NCI-H1694 treated with DMSO at 0.1 percent for 48 hours (cell line): Measurements from ENCODE around the gene TAGLN.

ENCODE experiments used
- DNase-seq: peaks from one replicate; lab custom pipeline; 2025; lab: John Stamatoyannopoulos, UW

The TAGLN gene

DNA sequence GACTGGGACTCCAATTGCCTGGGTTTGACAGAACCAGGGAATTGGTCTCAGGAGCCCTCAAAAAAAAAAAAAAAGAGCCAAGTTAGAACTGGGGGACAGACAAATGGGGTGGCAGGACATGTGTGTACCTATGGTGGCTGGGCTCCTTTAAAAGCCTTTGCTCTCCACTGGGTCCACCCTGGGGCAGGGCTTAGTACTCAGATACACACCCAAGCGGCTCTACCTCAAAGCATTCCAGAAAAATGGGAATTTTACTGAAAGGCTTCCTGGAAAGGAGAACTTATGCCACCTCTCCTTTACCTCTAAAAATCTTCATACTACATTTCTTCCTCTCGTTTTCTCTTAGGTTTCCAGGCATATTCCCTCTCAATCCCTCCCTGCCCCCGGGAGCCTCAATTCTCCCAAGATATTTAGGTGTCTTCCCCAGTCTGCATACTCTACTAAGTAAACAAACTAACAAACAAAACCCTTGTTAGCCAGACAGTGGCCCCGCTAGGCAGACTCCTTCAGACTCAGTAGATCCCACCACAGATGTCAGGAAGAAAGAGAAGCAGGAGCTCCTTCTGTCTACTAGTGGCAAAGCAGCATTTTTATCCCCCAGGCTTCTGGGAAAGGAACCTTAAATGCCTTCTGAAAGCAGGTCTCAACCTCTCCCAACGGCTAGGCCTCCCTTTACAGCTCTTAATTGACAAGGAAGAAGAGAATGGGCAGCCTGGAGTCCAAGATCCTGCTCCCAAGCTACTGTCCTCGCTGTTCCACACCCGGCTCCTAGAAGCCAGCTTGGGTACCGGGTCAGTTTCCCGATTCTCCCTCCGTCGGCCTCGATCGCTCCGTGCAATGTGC is 32.0 kb downstream of the TAGLN start:
- DNase-seq = no peak

DNA sequence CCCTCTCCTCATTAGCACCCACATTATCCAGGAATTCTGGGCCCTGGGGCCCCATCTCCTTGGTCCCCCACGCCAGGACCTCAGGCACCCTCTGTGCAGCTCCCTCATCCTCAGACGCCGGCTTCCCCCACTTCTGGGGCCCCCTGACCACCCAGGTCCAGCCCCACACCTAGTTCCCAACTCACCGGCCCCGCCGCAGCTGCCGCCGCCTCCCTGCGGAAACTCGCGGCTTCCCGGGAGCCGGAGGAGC is 32.6 kb downstream of the TAGLN start, which contains the start of gene PCSK7:
Gene PCSK7, minus strand, starts transcription at position 232 of the 250 bp plus-strand sequence. CDS start 2,229 bp downstream, outside the sequence.
- DNase-seq = no peak

DNA sequence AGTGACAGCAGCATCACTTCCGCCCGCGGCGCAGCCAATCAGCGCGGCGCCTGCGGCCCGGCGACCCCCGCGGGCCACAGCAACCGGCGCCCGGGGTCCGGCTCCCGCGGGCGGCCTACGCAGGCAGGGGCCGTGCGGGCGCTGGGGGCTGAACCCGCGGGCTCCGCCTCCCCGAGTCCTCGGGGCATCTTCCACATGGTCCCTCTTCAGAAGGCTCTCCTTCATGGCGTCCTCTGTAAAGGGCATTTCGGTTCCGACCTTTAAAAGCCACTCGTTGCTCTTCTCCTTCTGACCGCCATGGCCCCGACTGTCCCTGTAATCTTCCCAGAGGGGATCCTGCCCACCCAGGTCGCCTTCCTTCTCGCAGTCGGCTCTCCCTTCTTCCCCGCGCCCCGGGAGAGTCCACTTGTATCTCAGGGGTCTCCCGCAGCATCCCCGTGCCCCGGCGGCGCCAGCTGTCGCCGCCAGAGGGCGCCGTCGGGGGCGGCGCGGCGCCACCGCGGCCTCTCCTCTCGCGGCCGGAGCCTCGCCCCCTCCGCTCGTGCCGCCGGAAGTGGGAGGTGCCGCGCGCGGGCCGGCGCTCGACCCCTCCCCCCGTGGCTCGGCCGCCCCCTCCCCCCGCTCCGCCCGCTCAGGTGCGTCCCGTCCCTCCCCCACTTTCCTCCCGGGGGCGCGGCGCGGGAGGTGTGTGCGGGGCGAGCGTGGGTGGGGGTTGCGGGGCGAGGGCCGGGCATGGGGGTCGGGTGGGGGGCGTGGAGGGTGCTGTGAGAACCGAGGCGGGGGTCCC is 33.1 kb downstream of the TAGLN start, which contains the start of gene RNF214:
Gene RNF214, plus strand, starts transcription at position 580 of the 787 bp plus-strand sequence. CDS start 1,602 bp downstream, outside the sequence.
- peak; percentile 15 for DNase-seq

DNA sequence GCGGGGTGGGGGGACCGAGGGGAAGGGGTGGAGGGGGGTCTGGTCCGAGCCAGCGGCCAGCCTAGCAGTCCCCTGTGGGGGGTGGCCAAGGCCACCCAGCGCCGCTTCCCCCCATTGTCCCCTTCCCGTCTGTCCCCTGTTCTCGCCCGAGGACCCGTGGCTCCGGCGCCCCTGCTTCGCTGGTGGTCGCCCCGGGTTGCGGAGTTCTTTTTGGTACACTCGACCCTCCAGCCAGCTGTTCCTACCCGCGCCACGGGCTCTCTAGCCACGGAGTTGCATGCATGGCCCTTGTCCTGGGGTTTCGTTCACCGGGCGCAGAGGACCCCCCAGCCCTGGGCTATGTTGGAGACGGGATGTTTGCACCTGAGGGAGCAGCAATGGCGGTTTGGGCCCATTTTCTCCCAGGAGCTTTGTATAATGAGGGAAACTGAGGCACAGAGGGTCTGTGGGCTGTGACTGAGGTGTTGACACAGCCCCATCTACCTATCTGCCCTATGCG is 33.8 kb downstream of the TAGLN start:
- DNase-seq = no peak

DNA sequence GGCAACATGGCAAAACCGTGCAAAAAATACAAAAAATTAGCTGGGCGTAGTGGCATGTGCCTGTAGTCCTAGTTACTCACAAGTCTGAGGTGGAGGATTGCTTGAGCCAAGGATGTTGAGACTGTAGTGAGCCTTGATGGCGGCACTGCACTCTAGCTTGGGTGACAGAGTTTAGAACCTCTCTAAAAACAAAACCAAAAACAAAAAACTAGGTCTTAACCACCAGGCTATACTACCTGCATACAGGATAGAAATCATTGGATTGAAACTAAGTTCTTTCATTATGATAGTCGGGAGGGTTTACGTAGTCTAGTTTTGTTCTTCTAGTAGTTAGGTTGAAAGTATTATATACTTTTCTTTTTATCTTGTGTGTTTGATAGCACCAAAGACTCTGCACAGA is 39.1 kb downstream of the TAGLN start:
- no peak for DNase-seq

DNA sequence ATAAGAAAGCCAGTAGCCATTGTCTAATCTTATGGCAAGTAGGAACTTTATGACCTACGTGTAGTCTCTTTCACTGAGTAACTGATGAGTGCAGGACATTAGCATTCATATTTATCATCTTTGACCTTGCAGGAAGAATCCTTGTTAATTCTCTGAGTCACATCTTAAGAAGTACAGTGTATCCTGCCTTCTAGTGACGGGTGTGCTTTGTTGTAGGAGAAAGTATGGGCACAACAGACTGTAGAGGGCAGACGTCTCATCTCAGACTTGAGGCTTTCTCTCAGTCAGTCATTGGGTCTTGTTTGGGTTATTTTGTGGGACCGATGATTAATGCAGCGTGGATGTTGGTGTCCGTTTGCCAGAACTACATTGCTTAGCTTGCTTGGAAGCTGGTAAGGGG is 40.1 kb downstream of the TAGLN start:
- DNase-seq = no peak

DNA sequence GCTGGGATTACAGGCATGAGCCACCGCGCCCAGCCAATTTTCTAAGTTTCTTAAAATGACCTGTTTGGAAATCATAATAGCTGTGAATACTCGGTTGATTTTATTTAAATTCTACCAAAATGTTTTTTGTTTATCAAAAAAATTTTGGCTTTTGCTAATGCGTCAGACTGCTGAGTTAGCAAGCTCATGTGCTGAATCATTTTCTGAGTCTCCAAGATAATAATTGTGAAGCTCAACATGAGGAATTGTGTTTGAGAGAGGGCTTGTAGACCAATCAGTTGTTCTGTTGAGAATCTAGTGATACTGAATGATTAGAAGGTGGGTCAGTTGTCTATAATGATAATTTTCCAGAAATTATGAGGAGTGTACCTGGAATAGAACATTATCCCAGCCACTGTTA is 49.2 kb downstream of the TAGLN start:
- DNase-seq = no peak

DNA sequence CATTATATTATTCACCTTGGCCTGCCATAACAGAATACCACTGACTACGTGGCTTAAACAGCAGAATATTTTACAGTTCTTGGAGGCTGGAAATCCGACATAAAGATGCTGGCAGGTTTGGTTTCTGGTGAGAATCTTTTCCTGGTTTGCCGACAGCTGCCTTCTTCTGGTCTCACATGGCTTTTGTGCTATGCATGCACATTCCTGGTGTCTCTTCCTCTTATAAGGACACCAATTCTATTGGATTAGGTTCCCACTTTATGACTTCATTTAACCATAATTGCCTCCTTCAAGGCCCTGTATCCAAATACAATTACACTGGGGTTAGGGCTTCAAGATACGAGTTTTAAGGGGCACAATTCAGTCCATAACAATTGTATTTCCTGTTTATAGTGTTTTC is 50.4 kb downstream of the TAGLN start:
- DNase-seq = no peak

DNA sequence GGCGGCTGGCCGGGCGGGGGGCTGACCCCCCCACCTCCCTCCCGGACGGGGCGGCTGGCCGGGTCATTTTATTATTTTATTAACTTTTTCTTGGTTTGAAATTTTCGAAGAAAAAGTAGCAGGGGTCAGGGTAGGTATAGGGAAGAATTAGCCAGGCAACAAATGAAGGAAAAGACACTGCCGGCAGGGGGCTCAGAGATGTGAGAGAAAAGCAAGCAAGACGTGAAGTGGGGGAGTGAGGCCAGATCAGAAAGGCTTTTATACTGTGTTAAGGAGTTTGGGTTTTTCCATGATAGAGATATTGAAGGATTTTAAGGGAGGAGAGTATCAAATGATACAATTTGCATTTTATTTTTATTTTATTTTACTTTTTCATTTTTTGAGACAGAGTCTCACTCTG is 52.3 kb downstream of the TAGLN start:
- no peak for DNase-seq

DNA sequence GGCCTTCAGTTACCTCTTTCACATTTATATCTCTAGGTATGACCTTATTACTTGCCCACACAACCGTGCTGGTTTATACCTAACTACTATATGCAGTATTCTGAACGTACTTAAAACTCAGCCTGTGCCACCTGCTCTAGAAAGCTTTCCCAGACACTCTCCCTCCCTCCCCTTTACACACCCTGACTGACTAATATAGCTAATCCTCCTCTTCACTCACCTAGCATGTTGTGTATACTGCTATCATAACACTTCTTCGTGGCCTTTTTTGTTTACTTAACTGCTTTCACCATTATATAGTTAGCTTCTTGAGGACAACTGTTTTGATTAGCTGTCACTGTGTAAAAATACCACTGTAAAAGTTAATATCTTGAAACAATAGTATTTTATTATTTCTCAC is 56.8 kb downstream of the TAGLN start:
- DNase-seq = no peak

DNA sequence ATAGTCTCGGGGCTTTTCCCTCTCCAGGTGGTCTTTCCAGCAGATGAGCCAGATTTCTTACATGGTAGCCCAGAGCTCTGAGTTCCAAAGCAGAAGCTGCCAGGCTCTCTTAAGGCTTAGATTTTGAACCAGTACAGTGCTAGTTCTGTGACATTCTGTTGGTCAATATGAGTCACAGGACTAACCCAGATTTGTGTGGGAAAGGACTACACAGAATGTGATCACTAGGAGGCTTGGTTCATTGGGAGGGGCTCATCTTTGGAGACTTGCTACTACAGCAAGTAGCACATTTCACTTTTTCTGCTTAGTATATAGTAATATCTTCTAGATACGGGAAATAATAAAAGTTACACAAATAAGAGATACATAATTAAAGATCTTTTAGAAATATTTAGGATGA is 57.4 kb downstream of the TAGLN start:
- no peak for DNase-seq
